Nephron progenitor cell (in vitro differentiated cells): ENCODE measurements around the gene PIGP.
"Not testable (repeated sequence)": the region's sequence is repeated elsewhere in the genome, so short reads cannot be mapped to it uniquely, and the experiment has no call there.

Experiments used
- DNase-seq: peaks from one replicate; pipeline ENCODE4 v3.0.0; 2021
- H3K27ac Mint-ChIP-seq: 2 replicates; pipeline ENCODE4 v1.8.0; 2021; ENCODE audit warnings: mild to moderate bottlenecking, moderate library complexity, mixed read lengths
- H3K27me3 Mint-ChIP-seq: 2 replicates; pipeline ENCODE4 v1.8.0; 2021; ENCODE audit warnings: mild to moderate bottlenecking, low read depth, mixed read lengths; ENCODE audit not compliant: poor library complexity
- H3K36me3 Mint-ChIP-seq: 2 replicates; pipeline ENCODE4 v1.8.0; 2021; ENCODE audit warnings: low read depth, mixed read lengths
- H3K4me1 Mint-ChIP-seq: 2 replicates; pipeline ENCODE4 v1.8.0; 2021; ENCODE audit warnings: mixed read lengths
- H3K4me3 Mint-ChIP-seq: 2 replicates; pipeline ENCODE4 v1.8.0; 2021; ENCODE audit warnings: mild to moderate bottlenecking, moderate library complexity, mixed read lengths
- H3K9me3 Mint-ChIP-seq: 2 replicates; pipeline ENCODE4 v1.8.0; 2021; ENCODE audit warnings: mild to moderate bottlenecking, moderate library complexity, mixed read lengths
- CTCF ChIP-seq: fragments of 200-600 bp; sonication (generic); IDR thresholded peaks from 2 replicates; pipeline ENCODE4 v1.5.0; 2021; ENCODE audit warnings: antibody characterized with exemption

Gene PIGP

GRCh38 chr21:37106998-37107397 lies 34.1 kb upstream of the PIGP start:
- H3K9me3 Mint-ChIP-seq: peaks cover 78% of the 10 kb centered on the region
- no peak for DNase-seq
- no peak overlapping the region for H3K4me3 Mint-ChIP-seq
- H3K27ac Mint-ChIP-seq: no peak overlapping the region
- no peak for TF ChIP-seq CTCF
- no peaks in the 10 kb centered on the region for H3K27me3 Mint-ChIP-seq
- H3K4me1 Mint-ChIP-seq: no peaks in the 10 kb centered on the region
- peaks cover 92% of the 10 kb centered on the region for H3K36me3 Mint-ChIP-seq

- not testable (repeated sequence) for H3K4me1 Mint-ChIP-seq, H3K27ac Mint-ChIP-seq
- peaks cover 73% of the 10 kb centered on the region for H3K36me3 Mint-ChIP-seq
Measured at GRCh38 chr21:37102746-37103145, 29.9 kb upstream of the PIGP start.

GRCh38 chr21:37101384-37101783 lies 28.5 kb upstream of the PIGP start:
- no peak overlapping the region for H3K4me3 Mint-ChIP-seq
- no peak for DNase-seq
- peak overlapping the region; percentile 47 for H3K27ac Mint-ChIP-seq
- peaks cover 69% of the 10 kb centered on the region for H3K36me3 Mint-ChIP-seq
- peaks cover 25% of the 10 kb centered on the region for H3K9me3 Mint-ChIP-seq
- TF ChIP-seq CTCF: no peak
- H3K4me1 Mint-ChIP-seq: no peaks in the 10 kb centered on the region
- H3K27me3 Mint-ChIP-seq: no peaks in the 10 kb centered on the region

More at GRCh38 chr21:37102746-37103145, 29.9 kb upstream of the PIGP start:
- H3K4me3 Mint-ChIP-seq, DNase-seq, H3K27me3 Mint-ChIP-seq: not testable (repeated sequence)
- peaks cover 39% of the 10 kb centered on the region for H3K9me3 Mint-ChIP-seq

GRCh38 chr21:37100316-37100715 lies 27.4 kb upstream of the PIGP start:
- peaks cover 62% of the 10 kb centered on the region for H3K36me3 Mint-ChIP-seq
- no peak overlapping the region for H3K4me3 Mint-ChIP-seq

GRCh38 chr21:37098751-37099150 lies 25.9 kb upstream of the PIGP start:
- TF ChIP-seq CTCF: no peak
- Mint-ChIP-seq H3K27me3 (no peaks in the 10 kb centered on the region), H3K4me3 (no peak overlapping the region)

More at GRCh38 chr21:37100316-37100715, 27.4 kb upstream of the PIGP start:
- no peak for DNase-seq
- Mint-ChIP-seq H3K4me1 (no peaks in the 10 kb centered on the region), H3K27me3 (no peaks in the 10 kb centered on the region), H3K27ac (no peak overlapping the region), H3K9me3 (peaks cover 15% of the 10 kb centered on the region)
- no peak for TF ChIP-seq CTCF

GRCh38 chr21:37095821-37096220 lies 22.9 kb upstream of the PIGP start:
- TF ChIP-seq CTCF: no peak
- no peak overlapping the region for H3K4me3 Mint-ChIP-seq
- no peaks in the 10 kb centered on the region for H3K27me3 Mint-ChIP-seq

More at GRCh38 chr21:37098751-37099150, 25.9 kb upstream of the PIGP start:
- Mint-ChIP-seq H3K9me3 (peaks cover 3% of the 10 kb centered on the region), H3K27ac (no peak overlapping the region), H3K36me3 (peaks cover 53% of the 10 kb centered on the region), H3K4me1 (no peaks in the 10 kb centered on the region)
- no peak for DNase-seq

More at GRCh38 chr21:37095821-37096220, 22.9 kb upstream of the PIGP start:
- H3K27ac Mint-ChIP-seq: peak overlapping the region; percentile 33
- H3K36me3 Mint-ChIP-seq: peaks cover 54% of the 10 kb centered on the region
- no peaks in the 10 kb centered on the region for H3K9me3 Mint-ChIP-seq
- no peak for DNase-seq
- H3K4me1 Mint-ChIP-seq: no peaks in the 10 kb centered on the region
